DND-41 (cell line): ENCODE data around the gene GRIP2.

Experiments used
- EZH2 ChIP-seq: IDR thresholded peaks from 3 replicates; pipeline ENCODE4 v1.6.1; 2012; ENCODE audit warnings: borderline replicate concordance, low read depth, mild to moderate bottlenecking, moderate library complexity, low read length, inconsistent platforms; ENCODE audit not compliant: severe bottlenecking
- TF ChIP-seq, protein P1 (sequence below): IDR thresholded peaks from 2 replicates; pipeline ENCODE4 v1.5.1; 2012; ENCODE audit warnings: borderline replicate concordance, low read length, moderate library complexity, mild to moderate bottlenecking; ENCODE audit not compliant: poor library complexity, severe bottlenecking; ENCODE audit errors: extremely low read depth

DNA sequence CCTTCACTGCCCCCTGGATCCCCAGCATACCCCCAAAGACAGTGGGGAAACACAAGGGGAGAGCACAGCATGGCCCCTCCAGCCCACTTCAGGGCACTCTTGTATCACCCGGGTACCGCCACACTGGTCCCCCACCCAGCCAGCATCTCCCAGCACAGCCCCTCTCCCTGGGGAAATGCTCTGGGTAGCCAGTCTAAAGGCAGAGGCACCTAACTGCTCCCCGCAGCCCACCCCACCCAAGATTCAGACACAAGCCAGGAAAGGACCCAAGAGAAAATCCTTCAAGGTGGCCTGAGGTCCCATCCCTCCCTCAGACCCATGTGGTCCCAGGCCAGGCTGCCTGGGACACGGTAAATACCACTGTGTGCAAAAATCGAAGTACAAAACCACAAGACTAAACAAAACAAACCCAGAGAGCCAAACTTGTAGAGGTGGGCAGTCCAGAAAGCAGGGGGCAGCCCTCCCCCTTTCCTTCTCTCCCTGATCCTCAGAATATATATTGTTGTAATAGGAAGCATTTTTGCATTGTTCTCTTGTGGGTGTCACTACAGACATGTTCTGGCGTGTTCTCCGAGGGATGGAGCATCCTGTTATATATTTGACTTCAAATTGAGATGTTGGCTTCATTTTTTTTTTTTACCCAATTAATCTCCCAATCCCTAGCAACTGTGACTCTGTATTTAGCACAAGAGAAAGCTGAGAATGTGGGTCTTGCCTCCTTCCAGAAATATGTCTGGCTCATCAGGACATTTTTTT lies 51.7 kb downstream of the GRIP2 start:
- TF ChIP-seq, protein P1, sequence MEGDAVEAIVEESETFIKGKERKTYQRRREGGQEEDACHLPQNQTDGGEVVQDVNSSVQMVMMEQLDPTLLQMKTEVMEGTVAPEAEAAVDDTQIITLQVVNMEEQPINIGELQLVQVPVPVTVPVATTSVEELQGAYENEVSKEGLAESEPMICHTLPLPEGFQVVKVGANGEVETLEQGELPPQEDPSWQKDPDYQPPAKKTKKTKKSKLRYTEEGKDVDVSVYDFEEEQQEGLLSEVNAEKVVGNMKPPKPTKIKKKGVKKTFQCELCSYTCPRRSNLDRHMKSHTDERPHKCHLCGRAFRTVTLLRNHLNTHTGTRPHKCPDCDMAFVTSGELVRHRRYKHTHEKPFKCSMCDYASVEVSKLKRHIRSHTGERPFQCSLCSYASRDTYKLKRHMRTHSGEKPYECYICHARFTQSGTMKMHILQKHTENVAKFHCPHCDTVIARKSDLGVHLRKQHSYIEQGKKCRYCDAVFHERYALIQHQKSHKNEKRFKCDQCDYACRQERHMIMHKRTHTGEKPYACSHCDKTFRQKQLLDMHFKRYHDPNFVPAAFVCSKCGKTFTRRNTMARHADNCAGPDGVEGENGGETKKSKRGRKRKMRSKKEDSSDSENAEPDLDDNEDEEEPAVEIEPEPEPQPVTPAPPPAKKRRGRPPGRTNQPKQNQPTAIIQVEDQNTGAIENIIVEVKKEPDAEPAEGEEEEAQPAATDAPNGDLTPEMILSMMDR: no peak
- TF ChIP-seq EZH2: no peak
